OCI-LY7 (cell line): Measurements from ENCODE around the gene UBE2J2. TPM values are rescaled to one million over a fixed set of nuclear protein-coding genes. Genes with fewer than 3 reads are reported as not detected.

Experiments used
- BruUV-seq: library from RNA; stranded (reverse); fragments of 400-500 nt; replicated peaks from 2 replicates; lab custom pipeline; 2021; lab: Mats Ljungman, UMichigan
- CTCF ChIA-PET: fragments of 300-600 bp; sonication (Branson Sonifier 250); formaldehyde crosslinking; loops from one replicate; lab custom pipeline; 2022; ENCODE audit warnings: antibody characterized with exemption; ENCODE audit not compliant: unreplicated experiment; lab: Charles Lee
- POLR2A ChIA-PET: fragments of 300-600 bp; sonication (Branson Sonifier 250); formaldehyde crosslinking; loops from one replicate; lab custom pipeline; 2022; ENCODE audit warnings: antibody characterized with exemption; lab: Charles Lee
- DNase-seq: peaks from one replicate; pipeline ENCODE4 v3.0.0-alpha.2; 2015; ENCODE audit warnings: low spot score
- H2AFZ ChIP-seq: fragments of 200-600 bp; sonication (generic), shearing (Covaris generic); 2 replicates; pipeline ENCODE4 v1.6.1; 2014; ENCODE audit warnings: mild to moderate bottlenecking, antibody characterized with exemption, low read length, moderate library complexity
- H3K27ac ChIP-seq: fragments of 200-600 bp; sonication (generic); 2 replicates; pipeline ENCODE4 v1.5.1; 2014; ENCODE audit warnings: mixed run types, low read depth, mild to moderate bottlenecking, moderate library complexity, low read length, inconsistent platforms; ENCODE audit not compliant: poor library complexity, severe bottlenecking
- H3K36me3 ChIP-seq: fragments of 200-600 bp; sonication (generic); 2 replicates; pipeline ENCODE4 v1.6.1; 2014; ENCODE audit warnings: mild to moderate bottlenecking, antibody characterized with exemption, low read length, moderate library complexity, mixed read lengths; ENCODE audit not compliant: insufficient read depth
- H3K4me1 ChIP-seq: fragments of 200-600 bp; sonication (generic); 2 replicates; pipeline ENCODE4 v1.5.1; 2014; ENCODE audit warnings: mild to moderate bottlenecking, low read length; ENCODE audit not compliant: insufficient read depth, poor library complexity, severe bottlenecking
- H3K4me2 ChIP-seq: fragments of 200-600 bp; sonication (generic); 2 replicates; pipeline ENCODE4 v1.6.1; 2014; ENCODE audit warnings: mild to moderate bottlenecking, low read length
- H3K4me3 ChIP-seq: fragments of 200-600 bp; sonication (generic); 2 replicates; pipeline ENCODE4 v1.5.1; 2014; ENCODE audit warnings: mild to moderate bottlenecking, low read depth, low read length; ENCODE audit not compliant: poor library complexity, severe bottlenecking
- H3K79me2 ChIP-seq: fragments of 200-600 bp; sonication (generic); 2 replicates; pipeline ENCODE4 v1.6.1; 2016; ENCODE audit warnings: low read depth, mild to moderate bottlenecking, low read length, moderate library complexity, mixed read lengths; ENCODE audit not compliant: insufficient read depth
- H3K9me2 ChIP-seq: fragments of 200-600 bp; sonication (generic); 2 replicates; pipeline ENCODE4 v1.6.1; 2016; ENCODE audit warnings: mild to moderate bottlenecking, low read length, mixed read lengths; ENCODE audit not compliant: insufficient read depth
- H3K9me3 ChIP-seq: fragments of 200-600 bp; sonication (generic); 2 replicates; pipeline ENCODE4 v1.6.1; 2014; ENCODE audit warnings: mild to moderate bottlenecking, mixed run types, low read length, mixed read lengths
- H4K20me1 ChIP-seq: fragments of 200-600 bp; sonication (generic); 2 replicates; pipeline ENCODE4 v1.6.1; 2014; ENCODE audit warnings: mild to moderate bottlenecking, antibody characterized with exemption, low read length, moderate library complexity, mixed read lengths; ENCODE audit not compliant: insufficient read depth
- EZH2phosphoT487 ChIP-seq: fragments of 200-600 bp; sonication (generic); IDR thresholded peaks from 2 replicates; pipeline ENCODE4 v1.6.1; 2018; ENCODE audit warnings: low read depth, borderline replicate concordance, mild to moderate bottlenecking, mixed run types, antibody characterized with exemption, low read length, moderate library complexity, mixed read lengths
- intact Hi-C: fragments of 100-400 bp; cut with micrococcal nuclease; formaldehyde crosslinking; loops from one replicate; pipeline ENCODE4 v1.10.0; 2022; ENCODE audit not compliant: unreplicated experiment
- total RNA-seq, 2 experiments: library from RNA; depleted of rRNA in 1 of 2; stranded (reverse); fragments of >200 nt in 1 of 2; shearing (Covaris generic) in 1 of 2; gene quantifications; 2 replicates each; pipeline ENCODE4 v1.2.3, GENCODE V29; 2014 to 2022
- TF ChIP-seq, protein P1 (sequence below): fragments of 200-600 bp; sonication (generic); conservative IDR thresholded peaks from 2 replicates; pipeline ENCODE4 v1.5.1; 2014; ENCODE audit warnings: mild to moderate bottlenecking, antibody characterized with exemption, low read length, moderate library complexity, mixed read lengths

The UBE2J2 gene
- total RNA-seq, 2 experiments from 2014 or later, result 69.2 to 88.7 TPM

DNA sequence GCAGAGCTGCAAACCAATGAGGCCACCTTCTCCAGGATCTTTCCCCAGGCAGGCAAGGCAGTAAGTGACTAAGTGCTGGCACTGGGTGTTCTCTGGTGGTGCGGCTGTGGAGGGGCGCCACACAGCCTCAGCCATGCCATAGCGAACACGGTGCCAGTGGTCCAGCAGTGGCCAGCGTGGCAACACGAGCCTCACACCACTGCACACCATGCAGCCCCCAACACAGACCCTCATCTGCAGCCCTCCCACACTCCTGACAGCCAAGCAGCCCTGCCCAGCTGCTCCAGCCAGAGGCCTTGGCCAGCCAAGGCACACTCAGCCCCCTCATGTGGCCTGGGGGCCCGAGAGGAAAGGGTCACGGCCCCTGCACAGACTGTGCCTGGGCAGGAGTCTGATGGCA lies 47.8 kb upstream of the UBE2J2 start:
- ChIA-PET CTCF (no interaction called here), POLR2A (no interaction called here)
- BruUV-seq, result no TSS peak
- intact Hi-C loops, result no loop called here
- Histone ChIP-seq H2AFZ (no peak overlapping the region), H3K36me3 (peaks cover 56% of the 10 kb centered on the region), H3K4me2 (no peak overlapping the region), H3K79me2 (peaks cover 43% of the 10 kb centered on the region), H3K4me1 (peaks cover 21% of the 10 kb centered on the region), H3K4me3 (no peak overlapping the region), H3K9me2 (no peaks in the 10 kb centered on the region), H3K9me3 (no peaks in the 10 kb centered on the region), H3K27ac (no peak overlapping the region), H4K20me1 (peaks cover 3% of the 10 kb centered on the region; the same call in 1 of the 2 replicates)
- no peak for DNase-seq
- no peak for TF ChIP-seq EZH2phosphoT487
- TF ChIP-seq, protein P1, sequence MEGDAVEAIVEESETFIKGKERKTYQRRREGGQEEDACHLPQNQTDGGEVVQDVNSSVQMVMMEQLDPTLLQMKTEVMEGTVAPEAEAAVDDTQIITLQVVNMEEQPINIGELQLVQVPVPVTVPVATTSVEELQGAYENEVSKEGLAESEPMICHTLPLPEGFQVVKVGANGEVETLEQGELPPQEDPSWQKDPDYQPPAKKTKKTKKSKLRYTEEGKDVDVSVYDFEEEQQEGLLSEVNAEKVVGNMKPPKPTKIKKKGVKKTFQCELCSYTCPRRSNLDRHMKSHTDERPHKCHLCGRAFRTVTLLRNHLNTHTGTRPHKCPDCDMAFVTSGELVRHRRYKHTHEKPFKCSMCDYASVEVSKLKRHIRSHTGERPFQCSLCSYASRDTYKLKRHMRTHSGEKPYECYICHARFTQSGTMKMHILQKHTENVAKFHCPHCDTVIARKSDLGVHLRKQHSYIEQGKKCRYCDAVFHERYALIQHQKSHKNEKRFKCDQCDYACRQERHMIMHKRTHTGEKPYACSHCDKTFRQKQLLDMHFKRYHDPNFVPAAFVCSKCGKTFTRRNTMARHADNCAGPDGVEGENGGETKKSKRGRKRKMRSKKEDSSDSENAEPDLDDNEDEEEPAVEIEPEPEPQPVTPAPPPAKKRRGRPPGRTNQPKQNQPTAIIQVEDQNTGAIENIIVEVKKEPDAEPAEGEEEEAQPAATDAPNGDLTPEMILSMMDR, result no peak

GRCh38 chr1:1320666-1321448 lies 47.2 kb upstream of the UBE2J2 start:
- no TSS peak for BruUV-seq
- H3K4me2 ChIP-seq, result no peak overlapping the region
- H3K36me3 ChIP-seq, result peaks cover 60% of the 10 kb centered on the region
- no peaks in the 10 kb centered on the region for H3K9me2 ChIP-seq
- DNase-seq, result no peak
- TF ChIP-seq, protein P1, result no peak
- TF ChIP-seq EZH2phosphoT487, result no peak
- no peak overlapping the region for H3K4me3 ChIP-seq
- H3K9me3 ChIP-seq, result no peaks in the 10 kb centered on the region
- peaks cover 43% of the 10 kb centered on the region for H3K79me2 ChIP-seq
- H3K27ac ChIP-seq, result no peak overlapping the region
- intact Hi-C loops, result no loop called here
- CTCF ChIA-PET, result no interaction called here
- H4K20me1 ChIP-seq, result peaks cover 3% of the 10 kb centered on the region; the same call in 1 of the 2 replicates
- no peak overlapping the region for H2AFZ ChIP-seq
- POLR2A ChIA-PET, result no interaction called here
- peaks cover 15% of the 10 kb centered on the region for H3K4me1 ChIP-seq

- CTCF ChIA-PET, result no interaction called here
- Histone ChIP-seq H4K20me1 (peaks cover 3% of the 10 kb centered on the region; the same call in 1 of the 2 replicates), H3K4me2 (no peak overlapping the region), H3K79me2 (peaks cover 33% of the 10 kb centered on the region), H3K9me3 (no peaks in the 10 kb centered on the region), H3K36me3 (peaks cover 70% of the 10 kb centered on the region), H3K4me1 (peaks cover 10% of the 10 kb centered on the region), H3K27ac (no peak overlapping the region), H2AFZ (no peak overlapping the region), H3K9me2 (no peaks in the 10 kb centered on the region), H3K4me3 (no peak overlapping the region)
- intact Hi-C loops, result no loop called here
- no peak for DNase-seq
- no TSS peak for BruUV-seq
- POLR2A ChIA-PET, result no interaction called here
- TF ChIP-seq, protein P1, result no peak
- no peak for TF ChIP-seq EZH2phosphoT487
Observed at GRCh38 chr1:1319646-1319941, 45.9 kb upstream of the UBE2J2 start.
